Chondrocyte (in vitro differentiated cells): Measurements from ENCODE around the gene KAZALD1. TPM values are rescaled to one million over a fixed set of nuclear protein-coding genes. Genes with fewer than 3 reads are reported as not detected.

Experiments used
- DNase-seq: peaks from one replicate; pipeline ENCODE4 v3.0.0; 2021; ENCODE audit warnings: mixed read lengths, low spot score
- H3K27ac Mint-ChIP-seq: one replicate; pipeline ENCODE4 v1.8.0; 2021; ENCODE audit warnings: mild to moderate bottlenecking, moderate library complexity, mixed read lengths; ENCODE audit not compliant: unreplicated experiment
- H3K27me3 Mint-ChIP-seq: 2 replicates; pipeline ENCODE4 v1.8.0; 2021; ENCODE audit warnings: low read depth, mixed read lengths
- H3K36me3 Mint-ChIP-seq: 2 replicates; pipeline ENCODE4 v1.8.0; 2021; ENCODE audit warnings: low read depth, mixed read lengths
- H3K4me1 Mint-ChIP-seq: 2 replicates; pipeline ENCODE4 v1.8.0; 2021; ENCODE audit warnings: low read depth, mild to moderate bottlenecking, mixed read lengths
- H3K4me3 Mint-ChIP-seq: one replicate; pipeline ENCODE4 v1.8.0; 2021; ENCODE audit warnings: mild to moderate bottlenecking, moderate library complexity, mixed read lengths; ENCODE audit not compliant: unreplicated experiment
- H3K9me3 Mint-ChIP-seq: 2 replicates; pipeline ENCODE4 v1.8.0; 2021; ENCODE audit warnings: low read depth, mixed read lengths
- long read RNA-seq: library from polyadenylated mRNA; stranded (forward); transcript quantifications from one replicate; pipeline ENCODE4 v2.0.0, GENCODE V29; 2021
- total RNA-seq: library from RNA; stranded (reverse); gene quantifications from 3 replicates; pipeline ENCODE4 v1.2.1, GENCODE V29; 2021
- TF ChIP-seq, protein P1 (sequence below): fragments of 200-600 bp; sonication (generic); IDR thresholded peaks from 2 replicates; pipeline ENCODE4 v1.5.0; 2021; ENCODE audit warnings: antibody characterized with exemption, mild to moderate bottlenecking, moderate library complexity

Gene KAZALD1
- total RNA-seq = 18.9 to 43.4 TPM (median 19.8 TPM) in 3 replicates
- long read RNA-seq, partial matches to known transcripts = 4 of 19 reads
- long read RNA-seq, other reads (novel, unspliced or antisense) = 9 of 19 reads

DNA sequence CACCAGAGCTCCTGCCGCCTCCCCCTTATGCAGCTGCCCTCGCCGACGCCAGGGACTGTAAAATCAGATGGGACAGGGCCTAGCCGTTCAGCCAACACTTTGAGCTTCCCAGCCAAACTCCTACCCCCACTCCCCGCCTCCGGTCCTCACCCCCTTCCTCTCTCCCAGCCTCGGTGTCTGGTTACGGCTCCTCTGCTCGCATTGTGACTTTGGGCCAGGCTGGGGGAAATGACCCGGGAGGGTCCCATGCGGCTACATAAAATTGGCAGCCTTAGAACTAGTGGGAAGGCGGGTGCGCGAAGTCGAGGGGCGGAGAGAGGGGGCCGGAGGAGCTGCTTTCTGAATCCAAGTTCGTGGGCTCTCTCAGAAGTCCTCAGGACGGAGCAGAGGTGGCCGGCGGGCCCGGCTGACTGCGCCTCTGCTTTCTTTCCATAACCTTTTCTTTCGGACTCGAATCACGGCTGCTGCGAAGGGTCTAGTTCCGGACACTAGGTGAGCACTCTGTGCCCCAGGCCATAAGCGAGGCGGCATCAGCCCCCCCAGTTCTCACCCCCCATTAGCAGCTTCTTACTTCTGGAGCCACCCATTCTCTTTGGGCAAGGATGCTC is at the start of gene KAZALD1:
Gene KAZALD1 (plus strand): TSS at position 366 of the 608 bp plus-strand sequence. CDS start 604 bp downstream, outside the sequence.
- Mint-ChIP-seq H3K27me3 (no peaks in the 10 kb centered on the region), H3K27ac (peak within 1 kb of the TSS; percentile 98)
- no peak for DNase-seq

GRCh38 chr10:101012525-101013364 is 49.0 kb upstream of the KAZALD1 start:
- Mint-ChIP-seq H3K27me3 (peaks cover 5% of the 10 kb centered on the region), H3K9me3 (no peaks in the 10 kb centered on the region), H3K4me3 (no peak overlapping the region), H3K4me1 (peaks cover 36% of the 10 kb centered on the region), H3K27ac (peak overlapping the region; percentile 92), H3K36me3 (no peaks in the 10 kb centered on the region)
- TF ChIP-seq, protein P1, sequence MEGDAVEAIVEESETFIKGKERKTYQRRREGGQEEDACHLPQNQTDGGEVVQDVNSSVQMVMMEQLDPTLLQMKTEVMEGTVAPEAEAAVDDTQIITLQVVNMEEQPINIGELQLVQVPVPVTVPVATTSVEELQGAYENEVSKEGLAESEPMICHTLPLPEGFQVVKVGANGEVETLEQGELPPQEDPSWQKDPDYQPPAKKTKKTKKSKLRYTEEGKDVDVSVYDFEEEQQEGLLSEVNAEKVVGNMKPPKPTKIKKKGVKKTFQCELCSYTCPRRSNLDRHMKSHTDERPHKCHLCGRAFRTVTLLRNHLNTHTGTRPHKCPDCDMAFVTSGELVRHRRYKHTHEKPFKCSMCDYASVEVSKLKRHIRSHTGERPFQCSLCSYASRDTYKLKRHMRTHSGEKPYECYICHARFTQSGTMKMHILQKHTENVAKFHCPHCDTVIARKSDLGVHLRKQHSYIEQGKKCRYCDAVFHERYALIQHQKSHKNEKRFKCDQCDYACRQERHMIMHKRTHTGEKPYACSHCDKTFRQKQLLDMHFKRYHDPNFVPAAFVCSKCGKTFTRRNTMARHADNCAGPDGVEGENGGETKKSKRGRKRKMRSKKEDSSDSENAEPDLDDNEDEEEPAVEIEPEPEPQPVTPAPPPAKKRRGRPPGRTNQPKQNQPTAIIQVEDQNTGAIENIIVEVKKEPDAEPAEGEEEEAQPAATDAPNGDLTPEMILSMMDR = peak; percentile 99
- peak; percentile 94 for DNase-seq

More for the DNA sequence above, at the start of gene KAZALD1:
- Mint-ChIP-seq H3K4me3 (peak within 1 kb of the TSS; percentile 92), H3K4me1 (peaks cover 49% of the 10 kb centered on the region), H3K36me3 (peaks cover 1% of the 10 kb centered on the region), H3K9me3 (no peaks in the 10 kb centered on the region)
- TF ChIP-seq, protein P1 = no peak

GRCh38 chr10:101013365-101013825 is 48.4 kb upstream of the KAZALD1 start:
- Mint-ChIP-seq H3K36me3 (no peaks in the 10 kb centered on the region), H3K9me3 (no peaks in the 10 kb centered on the region), H3K27me3 (peaks cover 5% of the 10 kb centered on the region), H3K27ac (peak overlapping the region; percentile 92), H3K4me3 (no peak overlapping the region), H3K4me1 (peaks cover 32% of the 10 kb centered on the region)
- TF ChIP-seq, protein P1 = no peak
- DNase-seq = no peak

GRCh38 chr10:101014230-101014884 is 47.4 kb upstream of the KAZALD1 start:
- H3K9me3 Mint-ChIP-seq = no peaks in the 10 kb centered on the region
- peaks cover 5% of the 10 kb centered on the region for H3K27me3 Mint-ChIP-seq
- peak; percentile 85 for DNase-seq
- peak overlapping the region; percentile 76 for H3K27ac Mint-ChIP-seq
- H3K36me3 Mint-ChIP-seq = no peaks in the 10 kb centered on the region
- TF ChIP-seq, protein P1 = peak; percentile 86
- no peak overlapping the region for H3K4me3 Mint-ChIP-seq
- peaks cover 35% of the 10 kb centered on the region for H3K4me1 Mint-ChIP-seq
